Measurements from ENCODE around the gene FRMPD4. TPM values are rescaled to one million over a fixed set of nuclear protein-coding genes. Genes with fewer than 3 reads are reported as not detected.
"Not testable (repeated sequence)": the region's sequence is repeated elsewhere in the genome, so short reads cannot be mapped to it uniquely, and the experiment has no call there.

Gene FRMPD4
- not detected for total RNA-seq

GRCh38 chrX:12138361-12139313, at the start of gene FRMPD4:
FRMPD4 (plus strand) TSS chrX:12138473; CDS start chrX:12138972, 499 bp downstream.
- Mint-ChIP-seq H3K9me3 (no peaks in the 10 kb centered on the region), H3K27ac (no peak within 1 kb of the TSS), H3K36me3 (no peaks in the 10 kb centered on the region)
- DNase-seq (ENCODE audit: low spot score in 2 of 2) = no peak
- ATAC-seq = no peak

GRCh38 chrX:12089740-12090139, 48.5 kb upstream of the FRMPD4 start:
- no peak overlapping the region for H3K27ac Mint-ChIP-seq
- H3K9me3 Mint-ChIP-seq = no peaks in the 10 kb centered on the region
- ATAC-seq = no peak
- no peak for DNase-seq (ENCODE audit: low spot score in 2 of 2)
- no peaks in the 10 kb centered on the region for H3K36me3 Mint-ChIP-seq

- ATAC-seq = no peak
- Mint-ChIP-seq H3K9me3 (peaks cover 0 to 4% of the 10 kb centered on the region in 2 donors), H3K27ac (no peak overlapping the region), H3K36me3 (no peaks in the 10 kb centered on the region)
- DNase-seq (ENCODE audit: low spot score in 2 of 2) = no peak
Observed at GRCh38 chrX:12113321-12113720, 25.0 kb upstream of the FRMPD4 start.

GRCh38 chrX:12115377-12115776, 22.9 kb upstream of the FRMPD4 start:
- DNase-seq (ENCODE audit: low spot score in 2 of 2) (no peak), ATAC-seq (no peak)
- peaks cover 0 to 4% of the 10 kb centered on the region in 2 donors for H3K9me3 Mint-ChIP-seq
- no peaks in the 10 kb centered on the region for H3K36me3 Mint-ChIP-seq
- no peak overlapping the region for H3K27ac Mint-ChIP-seq

- Mint-ChIP-seq H3K9me3 (peaks cover 0 to 4% of the 10 kb centered on the region in 2 donors), H3K36me3 (no peaks in the 10 kb centered on the region), H3K27ac (no peak overlapping the region)
- ATAC-seq (no peak), DNase-seq (ENCODE audit: low spot score in 2 of 2) (no peak)
Observed at GRCh38 chrX:12118134-12118533, 20.1 kb upstream of the FRMPD4 start.

- peaks cover 5 to 10% of the 10 kb centered on the region in 2 donors for H3K9me3 Mint-ChIP-seq
- no peak for DNase-seq (ENCODE audit: low spot score in 2 of 2)
- no peak for ATAC-seq
- no peak overlapping the region for H3K27ac Mint-ChIP-seq
- H3K36me3 Mint-ChIP-seq = no peaks in the 10 kb centered on the region
Observed at GRCh38 chrX:12128017-12128416, 10.3 kb upstream of the FRMPD4 start.

- Mint-ChIP-seq H3K9me3 (no peaks in the 10 kb centered on the region), H3K36me3 (no peaks in the 10 kb centered on the region), H3K27ac (no peak overlapping the region)
- ATAC-seq = no peak
- DNase-seq (ENCODE audit: low spot score in 2 of 2) = no peak
Observed at GRCh38 chrX:12137951-12138360, 317 bp upstream of the FRMPD4 start.

GRCh38 chrX:12139934-12140611, 1.8 kb downstream of the FRMPD4 start:
- DNase-seq (ENCODE audit: low spot score in 2 of 2) = no peak
- ATAC-seq = no peak
- Mint-ChIP-seq H3K27ac (no peak overlapping the region), H3K9me3 (no peaks in the 10 kb centered on the region), H3K36me3 (no peaks in the 10 kb centered on the region)

- no peaks in the 10 kb centered on the region for H3K9me3 Mint-ChIP-seq
- H3K36me3 Mint-ChIP-seq = no peaks in the 10 kb centered on the region
- no peak for DNase-seq (ENCODE audit: low spot score in 2 of 2)
- no peak for ATAC-seq
- no peak overlapping the region for H3K27ac Mint-ChIP-seq
Observed at GRCh38 chrX:12141511-12141910, 3.2 kb downstream of the FRMPD4 start.

GRCh38 chrX:12142661-12143060, 4.4 kb downstream of the FRMPD4 start:
- no peaks in the 10 kb centered on the region for H3K36me3 Mint-ChIP-seq
- ATAC-seq = no peak
- no peaks in the 10 kb centered on the region for H3K9me3 Mint-ChIP-seq
- no peak for DNase-seq (ENCODE audit: low spot score in 2 of 2)
- H3K27ac Mint-ChIP-seq = no peak overlapping the region

- DNase-seq (ENCODE audit: low spot score in 2 of 2) = no peak
- no peaks in the 10 kb centered on the region for H3K9me3 Mint-ChIP-seq
- ATAC-seq = no peak
Observed at GRCh38 chrX:12145402-12145801, 7.1 kb downstream of the FRMPD4 start.

GRCh38 chrX:12149670-12150407, 11.6 kb downstream of the FRMPD4 start:
- no peak for ATAC-seq
- no peak overlapping the region for H3K27ac Mint-ChIP-seq

More at GRCh38 chrX:12145402-12145801, 7.1 kb downstream of the FRMPD4 start:
- no peaks in the 10 kb centered on the region for H3K36me3 Mint-ChIP-seq
- H3K27ac Mint-ChIP-seq = no peak overlapping the region

GRCh38 chrX:12153317-12153716, 15.0 kb downstream of the FRMPD4 start:
- no peak for ATAC-seq
- no peak for DNase-seq (ENCODE audit: low spot score in 2 of 2)
- Mint-ChIP-seq H3K36me3 (no peaks in the 10 kb centered on the region), H3K27ac (no peak overlapping the region), H3K9me3 (no peaks in the 10 kb centered on the region)

More at GRCh38 chrX:12149670-12150407, 11.6 kb downstream of the FRMPD4 start:
- Mint-ChIP-seq H3K9me3 (no peaks in the 10 kb centered on the region), H3K36me3 (no peaks in the 10 kb centered on the region)
- no peak for DNase-seq (ENCODE audit: low spot score in 2 of 2)

GRCh38 chrX:12153741-12154140, 15.5 kb downstream of the FRMPD4 start:
- Mint-ChIP-seq H3K36me3 (no peaks in the 10 kb centered on the region), H3K27ac (no peak overlapping the region), H3K9me3 (no peaks in the 10 kb centered on the region)
- ATAC-seq (no peak), DNase-seq (ENCODE audit: low spot score in 2 of 2) (no peak)

- H3K36me3 Mint-ChIP-seq = no peaks in the 10 kb centered on the region
- ATAC-seq (no peak), DNase-seq (ENCODE audit: low spot score in 2 of 2) (no peak)
- no peaks in the 10 kb centered on the region for H3K9me3 Mint-ChIP-seq
- H3K27ac Mint-ChIP-seq = no peak overlapping the region
Observed at GRCh38 chrX:12159799-12160198, 21.5 kb downstream of the FRMPD4 start.

GRCh38 chrX:12162420-12162819, 24.1 kb downstream of the FRMPD4 start:
- H3K9me3 Mint-ChIP-seq = no peaks in the 10 kb centered on the region
- ATAC-seq (no peak), DNase-seq (ENCODE audit: low spot score in 2 of 2) (no peak)

GRCh38 chrX:12164180-12164579, 25.9 kb downstream of the FRMPD4 start:
- not testable (repeated sequence) for H3K27ac Mint-ChIP-seq; DNase-seq (ENCODE audit: low spot score in 2 of 2); ATAC-seq; H3K36me3 Mint-ChIP-seq; H3K9me3 Mint-ChIP-seq

More at GRCh38 chrX:12162420-12162819, 24.1 kb downstream of the FRMPD4 start:
- no peak overlapping the region for H3K27ac Mint-ChIP-seq
- H3K36me3 Mint-ChIP-seq = no peaks in the 10 kb centered on the region
